HG03442 (cell line): ENCODE data around the gene RGS16.
A peak's percentile ranks its signal among the peaks of the same experiment; 100 is the strongest.

Experiments
- ATAC-seq: cut with Tn5 transposase; IDR thresholded peaks from one replicate; pipeline ENCODE4 v1.9.1; 2021; ENCODE audit warnings: mild to moderate bottlenecking, moderate library complexity; ENCODE audit not compliant: unreplicated experiment

Gene RGS16

DNA sequence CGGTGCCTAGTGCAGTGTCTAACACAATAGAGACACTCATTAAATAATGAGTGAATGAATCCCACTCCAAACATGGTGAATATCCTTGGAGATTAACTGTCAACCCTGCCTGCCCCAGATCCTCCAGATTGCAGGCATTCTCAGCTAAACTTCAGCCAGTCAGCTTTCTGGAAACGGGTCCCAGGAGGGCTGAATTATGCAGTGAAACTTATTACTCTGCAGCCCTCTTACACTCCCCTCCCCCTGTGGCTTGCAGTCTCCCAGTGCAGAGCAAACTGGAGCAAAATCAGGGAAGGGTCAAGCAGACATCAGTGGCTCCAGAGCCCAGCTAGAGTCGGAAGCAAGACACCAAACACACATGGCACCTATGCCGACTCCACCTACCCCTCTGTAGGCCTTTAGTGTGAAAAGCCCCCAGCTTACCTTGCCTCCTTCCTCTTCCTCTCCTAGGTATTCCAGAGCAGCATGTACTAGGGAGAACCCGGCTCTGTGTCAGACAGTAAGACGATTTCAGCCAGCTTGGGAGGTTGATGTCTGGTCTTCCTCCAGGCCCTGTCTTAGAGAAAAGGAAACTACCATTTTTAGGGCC lies 6.5 kb upstream of the RGS16 start:
- no peak for ATAC-seq

DNA sequence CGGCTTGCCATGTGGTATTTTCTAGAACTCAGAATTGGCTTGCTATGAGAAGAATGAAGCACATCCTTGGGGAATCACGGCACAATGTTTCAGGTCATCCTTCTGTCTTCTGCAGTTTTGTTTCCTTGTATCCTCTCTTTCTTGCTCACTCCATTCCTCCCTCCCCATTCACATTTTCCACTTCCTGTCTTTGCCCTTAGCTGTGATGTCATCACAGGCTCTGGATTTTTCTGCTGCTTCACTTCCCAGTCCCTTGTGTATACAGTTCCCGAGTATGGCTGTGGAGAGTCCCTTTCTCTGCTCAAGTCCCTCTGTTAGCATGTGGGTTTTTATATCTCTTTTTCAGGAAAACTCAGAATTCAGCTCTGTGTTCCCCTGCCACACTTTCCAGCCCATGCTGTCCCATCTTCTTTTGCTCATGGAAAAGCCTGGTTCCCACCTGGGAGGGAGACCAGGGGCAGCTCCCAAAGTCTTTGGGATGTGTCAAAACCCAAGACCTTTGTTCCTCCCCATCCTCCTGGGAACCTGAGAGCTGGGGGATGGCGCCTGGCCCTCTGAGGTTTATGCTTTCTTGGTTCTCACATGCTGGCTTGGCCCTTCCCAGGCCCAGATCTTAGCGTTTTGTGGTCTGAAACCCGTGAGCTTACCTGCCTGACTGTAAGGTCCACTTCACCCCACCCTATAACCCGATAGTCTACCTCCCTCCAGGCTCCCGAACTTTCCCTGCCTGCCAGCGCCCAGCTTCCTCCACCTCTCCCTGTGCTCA lies 4.8 kb upstream of the RGS16 start:
- ATAC-seq, result no peak

DNA sequence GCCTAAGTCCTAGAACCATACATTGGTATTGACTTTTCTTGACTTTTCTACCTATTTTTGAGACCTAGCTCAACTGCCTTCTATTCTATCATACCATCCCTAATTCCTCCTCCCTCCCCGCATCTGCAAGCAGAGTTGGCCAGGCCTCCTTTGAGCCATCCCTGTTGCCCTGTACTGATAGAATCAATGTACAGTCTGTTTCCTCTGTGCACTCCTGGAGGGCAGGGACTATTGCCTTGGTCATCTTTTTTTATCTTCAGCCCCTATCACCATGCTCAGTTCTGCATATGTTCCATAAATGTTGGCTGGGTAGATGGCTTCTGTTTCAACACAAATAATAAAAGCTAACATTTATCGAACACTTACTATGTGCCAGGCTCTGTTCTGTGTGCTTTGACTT lies 4.0 kb upstream of the RGS16 start:
- ATAC-seq, result no peak

DNA sequence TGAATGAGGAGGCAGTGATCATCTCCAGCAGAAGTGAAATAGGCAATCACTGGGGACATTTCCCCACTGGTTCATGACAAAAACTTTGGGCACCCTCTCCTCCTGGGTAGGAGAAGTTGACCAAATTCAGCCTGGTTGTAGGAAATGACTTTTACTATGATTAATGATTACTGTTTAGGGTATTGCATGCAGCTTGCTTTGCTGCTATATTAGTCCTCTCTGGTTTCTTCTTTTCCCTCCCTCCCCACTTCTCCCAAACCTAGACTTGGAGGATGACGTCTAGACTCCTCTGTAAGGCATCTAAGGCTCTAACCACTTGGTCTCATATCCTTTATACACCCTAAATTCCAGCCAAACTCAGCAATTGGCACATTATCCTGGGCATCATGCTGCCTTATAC lies 3.4 kb upstream of the RGS16 start:
- ATAC-seq, result no peak

DNA sequence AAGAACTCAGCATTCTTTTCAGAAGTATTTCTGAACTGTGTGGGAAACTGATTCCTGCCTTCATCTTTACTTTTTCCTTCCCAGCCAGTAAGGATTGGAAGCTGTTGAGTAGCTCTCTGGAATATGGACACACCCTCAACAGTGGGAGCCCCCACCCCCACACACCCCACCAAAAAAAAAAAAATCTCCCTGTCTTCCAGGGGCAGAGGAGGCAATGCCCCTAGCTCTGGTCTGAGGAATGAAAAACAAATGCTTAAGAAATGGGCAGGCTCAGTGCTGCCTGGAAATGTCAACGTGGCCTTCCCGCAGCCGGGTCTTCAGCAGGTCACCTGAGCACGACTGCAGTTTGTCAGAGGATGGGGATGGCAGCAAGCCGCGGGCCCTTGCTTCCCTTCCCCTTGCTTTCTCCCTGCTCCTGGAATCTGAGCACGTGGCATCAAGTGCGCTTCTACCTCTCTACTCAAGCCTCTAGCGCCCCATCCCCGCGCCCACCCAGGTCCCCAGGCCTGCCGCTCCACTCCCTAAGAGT lies 479 bp downstream of the RGS16 start:
- no peak for ATAC-seq

DNA sequence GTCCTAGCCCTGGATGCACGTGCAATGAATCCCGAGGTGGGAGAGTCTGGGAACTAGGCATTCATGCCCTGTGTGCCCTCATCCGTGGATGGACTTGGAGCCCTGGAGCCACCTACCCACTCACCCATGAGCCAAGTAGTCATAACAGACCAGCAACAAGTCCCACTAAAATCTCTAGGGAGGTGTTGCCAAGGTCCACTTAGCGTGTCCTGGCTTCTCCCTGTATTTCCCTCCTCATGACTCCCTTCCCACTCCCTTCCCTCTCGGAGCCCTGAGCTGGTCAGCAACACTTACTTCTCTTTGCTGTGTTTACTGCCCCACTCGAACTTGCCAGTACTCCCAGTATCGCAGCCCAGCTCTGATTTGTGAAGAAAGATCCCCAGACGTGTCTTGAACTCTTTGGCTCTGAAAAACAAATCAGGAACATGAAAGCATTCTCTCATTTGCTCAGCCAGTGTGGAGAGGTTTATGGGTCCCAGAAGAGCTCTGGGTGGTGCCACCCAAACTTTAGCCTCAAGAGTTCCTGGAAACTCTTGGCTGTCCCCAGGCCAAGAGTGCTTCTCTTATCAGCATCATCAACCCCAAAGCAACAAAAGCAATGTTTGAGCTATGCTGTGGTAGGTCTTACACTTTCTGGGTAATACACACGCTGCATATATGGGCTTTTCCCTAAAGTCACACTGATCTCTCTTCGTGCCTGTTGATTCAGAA lies 1.1 kb downstream of the RGS16 start:
- ATAC-seq, result no peak

DNA sequence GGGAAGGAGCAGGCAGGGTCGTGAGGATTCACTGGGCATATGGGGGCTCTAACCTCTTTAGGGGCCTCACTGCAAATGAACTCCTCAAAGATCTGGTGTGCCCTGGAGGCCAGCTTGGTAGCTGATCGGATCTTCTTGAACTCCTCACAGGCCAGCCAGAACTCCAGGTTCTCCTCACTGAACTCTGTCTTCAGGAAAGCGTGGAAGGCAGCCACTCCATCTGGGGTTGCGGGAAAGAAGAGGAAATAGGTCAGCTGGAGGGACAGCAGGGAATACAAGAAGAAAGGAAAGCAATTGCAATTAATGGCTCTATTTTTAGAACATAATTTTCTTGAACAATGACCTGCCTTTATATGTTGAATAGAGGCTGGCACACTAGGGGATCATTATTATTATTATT lies 2.3 kb downstream of the RGS16 start:
- no peak for ATAC-seq

DNA sequence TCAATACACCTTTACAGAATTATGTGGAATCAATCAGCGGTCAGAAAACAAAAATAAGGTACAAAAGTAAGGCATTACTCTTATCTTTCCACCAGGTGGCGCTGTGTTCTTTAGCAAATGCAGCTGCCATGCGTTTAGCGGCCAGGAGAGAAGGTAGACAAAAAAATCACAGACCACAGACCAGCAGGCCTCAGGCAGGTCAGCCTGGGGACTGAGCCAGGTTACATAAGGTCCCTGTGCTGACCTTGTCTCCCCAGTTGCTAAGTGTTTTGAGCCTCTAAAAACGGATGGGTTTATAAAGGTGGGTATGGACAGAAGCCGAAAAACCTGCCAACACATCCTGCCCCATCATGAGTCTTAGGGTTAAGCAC lies 2.8 kb downstream of the RGS16 start:
- no peak for ATAC-seq

DNA sequence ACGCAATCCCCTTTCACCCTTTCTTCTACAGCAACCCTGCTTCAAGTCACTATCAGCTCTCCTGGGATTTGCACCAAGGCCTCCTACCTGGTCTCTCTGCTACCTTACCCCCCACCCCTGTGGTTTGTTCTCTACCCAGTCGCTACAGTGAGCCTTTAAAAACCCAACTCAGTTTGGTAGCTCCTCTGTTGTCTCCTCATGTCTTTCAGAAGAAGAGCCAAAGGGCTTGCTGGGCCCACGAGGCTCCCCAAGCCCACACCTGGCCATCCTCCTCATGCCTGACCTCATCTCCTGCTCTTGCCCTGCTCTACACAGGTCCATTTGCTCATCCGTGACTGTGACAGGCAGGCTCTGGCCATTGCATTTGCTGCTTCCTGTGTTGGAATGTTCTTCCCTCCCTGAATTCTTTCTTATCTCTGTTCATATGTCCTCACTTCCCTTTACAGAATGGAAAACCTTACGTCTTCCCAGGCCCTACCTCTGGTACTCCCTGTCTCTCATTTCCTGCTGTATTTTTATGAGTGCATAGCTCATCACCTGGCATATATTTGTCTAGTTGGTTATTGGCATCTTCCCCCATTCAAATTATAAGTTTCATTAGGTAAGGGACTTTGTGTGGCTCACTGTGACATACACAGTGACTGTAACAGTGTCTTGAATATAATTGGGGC lies 3.3 kb downstream of the RGS16 start:
- ATAC-seq, result no peak

DNA sequence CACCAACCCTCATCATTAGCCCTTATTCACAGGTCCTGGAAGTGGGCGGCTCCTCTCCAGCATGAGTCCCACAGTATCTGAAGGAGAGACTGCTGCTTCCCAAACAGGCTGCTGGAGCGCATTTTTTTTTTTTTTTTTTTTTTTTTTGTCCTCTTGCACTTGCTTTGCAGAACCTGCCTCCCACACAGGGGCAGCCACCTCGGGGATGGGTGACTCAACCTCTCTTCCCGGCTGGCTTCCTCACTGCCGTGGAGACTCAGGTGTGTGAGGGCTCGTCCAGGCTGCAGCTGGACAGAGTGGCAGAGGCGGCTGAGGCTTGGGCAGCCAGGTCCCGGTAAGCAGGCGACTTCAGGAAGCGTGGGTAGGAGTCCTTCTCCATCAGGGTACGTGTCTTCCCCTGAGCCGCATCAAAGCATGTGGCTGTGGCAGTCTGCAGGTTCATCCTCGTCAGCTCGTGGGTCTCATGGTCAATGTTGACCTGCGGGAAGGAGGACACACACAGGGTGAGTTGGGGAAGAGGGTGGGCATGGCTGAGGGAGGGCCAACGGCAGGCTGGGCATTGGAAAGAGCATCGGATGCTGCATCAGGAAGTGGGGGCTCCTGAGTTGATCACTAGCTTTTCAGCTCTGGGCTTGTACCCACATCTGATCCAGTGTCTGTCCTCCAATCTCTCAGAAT lies 4.0 kb downstream of the RGS16 start:
- ATAC-seq, result no peak

DNA sequence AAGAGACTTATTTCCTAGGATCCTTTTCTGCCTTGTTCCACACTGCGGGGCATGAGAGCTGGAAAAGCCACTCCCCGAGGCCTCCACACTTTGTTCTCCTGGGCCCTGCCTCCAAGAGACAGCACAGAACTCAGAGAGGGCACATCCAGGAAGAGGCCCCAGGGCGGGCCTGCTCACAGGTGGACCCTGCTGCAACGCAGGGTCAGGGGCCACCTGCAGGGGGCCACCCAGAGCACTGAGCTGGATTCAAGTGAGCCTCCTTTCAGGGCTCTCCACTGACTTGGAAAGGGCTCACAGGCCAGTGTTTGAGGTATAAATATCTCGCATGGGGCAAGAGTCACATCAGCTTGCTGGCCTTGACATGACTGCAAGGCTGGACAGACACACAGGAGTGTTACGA lies 4.8 kb downstream of the RGS16 start:
- no peak for ATAC-seq

DNA sequence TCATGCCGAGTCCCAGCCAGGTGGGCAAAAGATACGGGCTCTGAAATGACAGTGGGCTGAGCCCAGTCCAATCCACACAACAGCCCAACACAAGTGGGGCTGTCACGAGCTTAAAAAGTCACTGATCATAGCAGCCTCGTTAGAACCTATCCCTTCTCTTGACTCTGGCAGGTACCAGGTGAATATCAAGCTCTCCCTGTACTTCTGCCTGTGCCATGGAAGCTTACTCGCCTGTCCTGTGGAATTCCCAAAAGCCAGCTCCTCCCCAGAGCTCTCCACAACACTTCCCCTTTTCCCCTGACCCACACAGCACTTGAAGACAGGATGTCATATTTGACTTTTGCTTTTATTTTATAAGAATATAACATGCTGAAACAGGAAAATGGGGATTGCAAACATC lies 5.9 kb downstream of the RGS16 start:
- no peak for ATAC-seq

DNA sequence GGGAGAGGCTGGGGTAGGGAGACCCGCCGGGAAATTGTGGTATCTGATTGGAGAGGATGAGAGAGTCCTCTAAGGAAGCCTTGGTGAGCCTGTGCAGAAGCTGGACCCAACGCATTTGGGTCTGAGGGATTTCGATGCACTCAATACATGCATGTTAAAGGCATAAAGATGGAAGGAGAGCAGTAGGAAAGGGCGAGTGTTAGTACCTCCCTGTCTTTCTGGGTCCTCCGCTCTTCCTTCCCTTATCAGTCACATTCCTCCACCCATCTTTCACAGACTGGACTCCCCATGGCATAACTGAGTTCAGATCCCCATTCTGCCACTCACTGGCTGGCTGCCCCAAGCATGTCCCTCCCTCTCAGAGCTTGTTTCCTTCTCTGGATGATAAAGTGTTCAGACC lies 7.3 kb downstream of the RGS16 start:
- no peak for ATAC-seq

DNA sequence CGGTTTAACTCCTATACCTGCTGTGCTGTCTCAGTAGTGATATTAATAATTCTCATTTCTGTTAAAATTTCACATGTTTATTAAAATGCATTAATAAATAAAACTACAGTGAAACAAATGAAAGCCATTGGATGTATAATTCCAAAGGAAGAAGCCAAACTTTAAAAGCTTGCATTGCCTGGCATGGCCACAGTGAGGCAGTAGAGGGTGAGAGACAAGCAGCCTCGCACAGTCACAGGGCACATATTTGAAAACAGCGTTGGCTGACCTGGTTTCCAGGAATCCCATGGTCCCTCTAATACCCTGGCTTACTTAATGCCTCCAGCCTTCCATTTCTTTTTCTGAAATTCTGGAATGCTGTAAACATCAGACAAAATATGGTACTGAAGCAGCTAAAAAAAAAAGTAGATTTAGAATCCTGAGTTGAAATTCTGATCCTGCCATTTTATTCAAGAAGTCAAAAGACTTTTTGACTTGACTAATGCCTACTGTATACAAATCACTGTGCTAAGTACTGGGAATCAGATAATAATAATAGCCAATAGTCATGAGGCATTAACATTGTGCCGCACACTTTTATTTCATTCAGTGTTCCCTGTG lies 8.4 kb downstream of the RGS16 start:
- no peak for ATAC-seq

DNA sequence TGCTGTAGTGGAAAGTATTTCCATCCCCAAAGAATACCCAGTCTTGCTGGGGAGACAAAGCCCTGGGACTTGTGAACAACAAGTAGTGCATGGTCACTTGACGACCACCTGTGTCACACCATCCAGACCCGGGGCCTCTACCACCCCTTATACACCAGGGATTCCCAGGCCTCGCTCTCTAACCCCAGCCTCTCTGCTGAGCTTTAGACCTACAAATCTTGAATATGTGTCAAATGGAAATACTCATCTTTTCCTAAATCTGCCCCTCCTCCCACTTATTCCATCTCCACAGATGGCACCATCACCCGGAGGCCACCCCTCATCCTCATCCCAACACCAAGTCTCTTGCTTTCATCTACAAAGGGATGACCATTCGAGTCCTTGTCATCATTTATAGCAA lies 14.3 kb downstream of the RGS16 start:
- ATAC-seq, result no peak

DNA sequence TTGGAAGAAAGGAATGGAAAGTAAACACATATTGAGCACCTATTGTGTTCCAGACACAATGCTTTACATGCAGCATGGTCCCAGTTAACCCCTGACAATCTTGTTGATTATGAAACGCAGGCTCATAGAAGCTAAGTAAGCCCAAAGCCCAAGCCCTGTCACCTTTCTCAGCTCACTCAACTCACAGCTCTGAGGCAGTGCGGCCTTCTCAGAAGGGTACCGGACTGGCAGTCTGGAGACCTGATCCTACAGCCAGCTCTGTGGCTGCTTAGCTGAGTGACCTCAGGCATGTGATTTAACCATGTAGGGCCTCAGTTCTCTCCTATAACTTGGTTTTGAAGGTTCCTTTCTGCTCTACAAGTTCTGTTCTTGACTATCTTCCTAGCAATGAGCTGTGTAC lies 14.7 kb downstream of the RGS16 start:
- ATAC-seq, result no peak

DNA sequence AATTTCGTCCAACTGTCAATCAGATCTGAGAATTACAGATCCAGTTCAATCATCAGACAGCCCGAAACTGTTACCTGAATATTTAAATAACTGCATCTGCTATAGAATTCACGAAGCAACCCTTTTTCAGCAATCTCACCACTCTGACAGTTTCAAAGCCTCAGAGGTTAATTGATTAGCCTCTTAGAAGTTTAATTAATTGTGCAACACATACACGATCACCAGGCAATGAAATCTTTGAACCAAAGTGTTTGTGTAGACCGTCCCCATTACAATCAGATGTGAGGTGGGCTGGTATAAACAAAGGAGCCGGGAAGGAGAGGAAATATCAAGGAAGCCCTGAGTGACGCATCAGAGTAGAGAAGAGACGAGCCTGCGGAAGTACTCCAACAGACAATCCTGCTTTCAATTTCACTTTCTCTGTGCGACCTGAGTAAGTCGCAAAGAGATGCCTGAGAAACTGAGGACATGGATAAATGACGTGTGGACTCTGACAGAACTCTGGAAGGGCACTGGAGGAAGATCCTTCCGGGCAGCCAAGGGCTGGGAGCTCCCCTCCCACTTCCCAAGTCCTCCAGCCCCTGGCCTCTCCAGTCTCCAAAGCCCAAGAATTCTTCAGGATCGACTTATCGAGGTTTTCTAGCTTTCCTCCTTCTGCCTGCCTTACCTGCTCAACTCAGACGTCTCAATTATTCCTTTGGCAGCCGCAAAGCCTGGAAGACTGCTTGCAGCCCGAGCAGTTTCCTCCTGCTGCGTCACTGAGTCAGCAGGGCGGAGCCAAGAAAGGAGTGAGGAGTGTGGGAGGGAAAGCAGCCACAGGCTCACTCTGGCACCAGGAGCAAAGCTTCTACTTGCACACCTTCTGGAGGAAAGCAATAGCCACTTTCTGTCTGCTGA lies 15.4 kb downstream of the RGS16 start, which contains the start of gene RNASEL:
TSS of gene RNASEL (minus strand) at position 757 of the 897 bp plus-strand sequence. CDS start 2,450 bp downstream, outside the sequence.
- ATAC-seq, result peak; percentile 76

DNA sequence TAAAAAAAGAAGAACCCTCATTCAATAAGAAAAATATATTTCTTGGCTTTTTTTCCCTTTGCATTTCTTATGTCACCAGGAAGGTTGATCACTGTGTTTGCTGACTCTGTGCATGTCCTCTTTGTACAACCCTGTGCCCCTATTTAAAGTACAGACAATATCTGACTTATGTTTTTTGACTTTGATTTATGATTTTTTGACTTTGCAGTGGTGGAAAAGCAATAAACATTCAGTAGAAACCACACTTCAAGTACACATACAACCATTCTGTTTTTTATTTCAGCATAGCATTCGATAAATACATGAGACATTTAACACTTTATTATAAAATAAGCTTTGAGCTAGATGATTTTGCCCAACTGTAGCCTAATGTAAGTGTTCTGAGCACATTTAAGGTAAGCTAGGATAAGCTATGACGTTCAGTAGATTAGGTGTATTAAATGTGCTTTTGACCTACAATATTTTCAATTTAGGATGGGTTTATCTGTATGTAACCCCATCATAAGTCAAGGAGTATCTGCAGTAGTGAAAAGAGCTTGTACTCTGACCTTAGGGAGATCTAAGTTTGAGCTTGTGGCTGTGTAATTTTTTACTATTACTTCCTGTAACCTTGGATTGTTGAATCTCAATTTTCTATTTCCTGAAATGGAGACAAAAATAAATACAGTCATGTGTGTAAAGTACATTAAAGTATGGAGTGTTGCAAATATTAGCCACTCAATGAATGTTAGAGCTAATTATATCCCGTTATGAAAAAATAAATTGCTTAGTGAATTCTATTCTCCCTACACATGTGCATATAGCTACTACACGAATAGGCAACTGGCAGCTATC lies 16.3 kb downstream of the RGS16 start:
- no peak for ATAC-seq

DNA sequence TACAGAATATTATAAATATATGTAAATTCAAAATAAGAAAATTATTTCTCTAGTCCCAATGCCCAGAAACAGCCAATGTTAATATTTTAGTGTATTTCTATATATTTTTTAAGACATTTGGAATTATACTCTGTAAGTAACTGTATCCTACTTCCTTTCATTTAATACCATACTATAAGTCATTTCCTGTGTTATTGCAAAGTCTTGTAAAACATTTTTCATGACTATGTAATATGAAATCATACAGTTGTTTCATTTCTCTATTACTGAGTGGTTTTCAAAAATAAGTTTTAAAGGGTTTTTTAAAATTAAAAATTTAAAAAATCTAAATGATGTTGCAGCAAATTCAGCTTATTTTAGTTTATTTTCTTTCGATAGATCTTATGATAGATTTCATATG lies 17.1 kb downstream of the RGS16 start:
- no peak for ATAC-seq
